K562 (cell line): Measurements from ENCODE around the gene ITGAD. TPM values are rescaled to one million over a fixed set of nuclear protein-coding genes. Genes with fewer than 3 reads are reported as not detected.

ENCODE experiments used
- ATAC-seq: fragments of 200-7000 bp; cut with Tn5 transposase; 3 replicates; pipeline ENCODE4 v1.9.1; 2020; ENCODE audit warnings: moderate library complexity
- BruUV-seq: library from RNA; stranded (reverse); fragments of 400-500 nt; replicated peaks from 2 replicates; lab custom pipeline; 2021; lab: Mats Ljungman, UMichigan
- CTCF ChIA-PET: fragments of 300-600 bp; formaldehyde crosslinking; extraction: SDS; loops from one replicate; lab custom pipeline; 2021; ENCODE audit warnings: low intra/inter-chr PET ratio; lab: Yijun Ruan, JAX
- POLR2A ChIA-PET: fragments of 300-600, 350-650 bp; sonication (Branson Sonifier 250); formaldehyde crosslinking; extraction: SDS; loops from one replicate; lab custom pipeline; 2021; ENCODE audit warnings: antibody characterized with exemption, inconsistent platforms; lab: Yijun Ruan, JAX
- DNase-seq, 4 experiments: peaks; one replicate each; pipeline versions ENCODE4 v3.0.0 to v3.0.0-alpha.2; 2011 to 2018; ENCODE audit warnings: low spot score in 3 of 4, mixed read lengths in 3 of 4; ENCODE audit errors: extremely low read depth in 1 of 4
- FAIRE-seq: peaks from 2 replicates; lab custom pipeline; 2011; peaks lifted over from hg19 to GRCh38; lab: Jason Lieb, UNC
- H2AFZ ChIP-seq: 2 replicates; pipeline ENCODE4 v1.6.0; 2011; ENCODE audit warnings: low read depth, low read length, control low read depth, inconsistent platforms
- H3K27ac ChIP-seq: fragments of 200-600 bp; 3 replicates; pipeline ENCODE4 v1.8.0; 2011; ENCODE audit warnings: low read depth, mild to moderate bottlenecking, control low read depth, inconsistent platforms, low read length, moderate library complexity, mixed read lengths; ENCODE audit errors: extremely low read depth
- H3K27me3 ChIP-seq, 2 experiments: fragments of 300-600 bp in 1 of 2; 2 replicates in 1 of 2; 3 replicates in 1 of 2; pipeline versions ENCODE4 v1.6.0 to v1.8.0; 2011; ENCODE audit warnings: inconsistent platforms in 2 of 2, low read length in 2 of 2, mild to moderate bottlenecking in 1 of 2, mixed read lengths in 1 of 2, moderate library complexity in 1 of 2; ENCODE audit not compliant: control insufficient read depth in 2 of 2, insufficient read depth in 2 of 2
- H3K36me3 ChIP-seq: fragments of 300-600 bp; 3 replicates; pipeline ENCODE4 v1.8.0; 2011; ENCODE audit warnings: mild to moderate bottlenecking, low read length, inconsistent platforms; ENCODE audit not compliant: control insufficient read depth, insufficient read depth
- H3K4me1 ChIP-seq, 2 experiments: fragments of 200-600 bp in 1 of 2; replicated peaks in 1 of 2; 2 replicates in 1 of 2; 3 replicates in 1 of 2; pipeline versions ENCODE4 v1.5.1 to v1.8.0; 2011; ENCODE audit warnings: inconsistent platforms in 2 of 2, low read length in 2 of 2, mild to moderate bottlenecking in 1 of 2, mixed read lengths in 1 of 2, moderate library complexity in 1 of 2; ENCODE audit not compliant: control insufficient read depth in 2 of 2, insufficient read depth in 2 of 2
- H3K4me2 ChIP-seq: 2 replicates; pipeline ENCODE4 v1.6.1; 2011; ENCODE audit warnings: low read length, control low read depth, inconsistent platforms, mixed read lengths; ENCODE audit not compliant: insufficient read depth
- H3K4me3 ChIP-seq: fragments of 200-600 bp; sonication (generic), shearing (Covaris generic); 2 replicates; pipeline ENCODE4 v1.5.1; 2016; ENCODE audit warnings: control low read depth, inconsistent platforms
- H3K79me2 ChIP-seq: fragments of 200-600 bp; 3 replicates; pipeline ENCODE4 v1.8.0; 2011; ENCODE audit warnings: low read length, inconsistent platforms; ENCODE audit not compliant: control insufficient read depth, insufficient read depth
- H3K9ac ChIP-seq, 2 experiments: 2 replicates each; pipeline versions ENCODE4 v1.6.0 to v1.6.1; 2011; ENCODE audit warnings: low read depth in 2 of 2, low read length in 2 of 2, control low read depth in 1 of 2, inconsistent platforms in 1 of 2, mild to moderate bottlenecking in 1 of 2, mixed read lengths in 1 of 2; ENCODE audit not compliant: insufficient read depth in 1 of 2
- H3K9me1 ChIP-seq: one replicate; pipeline ENCODE4 v1.6.0; 2011; ENCODE audit warnings: inconsistent platforms, mild to moderate bottlenecking, low read length, moderate library complexity; ENCODE audit not compliant: control insufficient read depth, insufficient read depth
- H3K9me3 ChIP-seq: replicated peaks from 2 replicates; pipeline ENCODE4 v1.5.1; 2011; ENCODE audit warnings: low read depth, low read length, inconsistent platforms; ENCODE audit not compliant: control insufficient read depth, insufficient read depth
- H4K20me1 ChIP-seq: replicated peaks from 2 replicates; pipeline ENCODE4 v1.6.1; 2011; ENCODE audit warnings: low read length, inconsistent platforms, mixed read lengths; ENCODE audit not compliant: control insufficient read depth, insufficient read depth
- CHD4 ChIP-seq: fragments of 200-600 bp; sonication (generic); IDR thresholded peaks from 3 replicates; pipeline ENCODE4 v1.6.1; 2012; ENCODE audit warnings: low read depth, mild to moderate bottlenecking, mixed read lengths, low read length, inconsistent platforms; ENCODE audit not compliant: insufficient read depth, insufficient replicate concordance, poor library complexity, severe bottlenecking
- KAT2B ChIP-seq: IDR thresholded peaks from one replicate; pipeline ENCODE4 v1.6.1; 2012; ENCODE audit warnings: low read depth, mild to moderate bottlenecking, control low read depth, inconsistent platforms, low read length, moderate library complexity
- MAFF ChIP-seq: IDR thresholded peaks from 2 replicates; pipeline ENCODE4 v1.6.1; 2012; ENCODE audit warnings: low read length, improper control_type of control experiment
- MAFG ChIP-seq: fragments of 450-650 bp; conservative IDR thresholded peaks from 2 replicates; pipeline ENCODE4 v1.6.1; 2016; ENCODE audit warnings: missing genetic modification characterization, missing compliant biosample characterization
- POLR2AphosphoS2 ChIP-seq: IDR thresholded peaks from 2 replicates; pipeline ENCODE4 v1.6.1; 2012; ENCODE audit warnings: low read length, improper control_type of control experiment
- RBM25 ChIP-seq: fragments of 200-400 bp; formaldehyde crosslinking; IDR thresholded peaks from 2 replicates; pipeline ENCODE4 v1.6.1; 2018; ENCODE audit warnings: low read length, low read depth, moderate library complexity; ENCODE audit not compliant: severe bottlenecking
- SMARCA4 ChIP-seq: fragments of 450-650 bp; IDR thresholded peaks from 2 replicates; pipeline ENCODE4 v1.6.1; 2016
- ZNF175 ChIP-seq: fragments of 200-800 bp; sonication (Bioruptor generic); IDR thresholded peaks from 2 replicates; pipeline ENCODE4 v1.6.1; 2016; ENCODE audit warnings: low read depth, mild to moderate bottlenecking, missing genetic modification characterization, missing compliant biosample characterization
- ZNF274 ChIP-seq: IDR thresholded peaks from 2 replicates; pipeline ENCODE4 v1.6.1; 2011; ENCODE audit warnings: low read depth, mild to moderate bottlenecking, low read length, moderate library complexity, borderline replicate concordance
- ZNF407 ChIP-seq: fragments of 450-650 bp; IDR thresholded peaks from 2 replicates; pipeline ENCODE4 v1.6.1; 2016; ENCODE audit warnings: low read depth
- ZSCAN32 ChIP-seq: fragments of 450-650 bp; formaldehyde crosslinking; IDR thresholded peaks from 2 replicates; pipeline ENCODE4 v1.4.0; 2020; ENCODE audit warnings: mild to moderate bottlenecking, moderate library complexity
- WGBS: fragments of 100-300 bp; shearing (Covaris generic); methylation state at CpG from one replicate; pipeline ENCODE4 v1.1.6; 2016; ENCODE audit warnings: low coverage, mixed read lengths; ENCODE audit not compliant: insufficient coverage; ENCODE audit errors: missing lambda C conversion rate; 5-methylcytosine and 5-hydroxymethylcytosine counted together
- in situ Hi-C: fragments of 300-500 bp; cut with MboI; formaldehyde crosslinking; loops from 4 replicates; pipeline ENCODE4 v1.15.0; 2018; ENCODE audit warnings: inconsistent platforms, mixed read lengths
- intact Hi-C: fragments of 100-400 bp; cut with micrococcal nuclease; formaldehyde crosslinking; loops from 2 replicates; pipeline ENCODE4 v1.14.2; 2022
- polyA plus RNA-seq, 8 experiments: library from polyadenylated mRNA; depleted of rRNA in 4 of 8; stranded (reverse) in 5 of 8; unstranded in 3 of 8; fragments of >200 nt; fragmentation: Nextera tagmentation in 2 of 8; fragmentation: Illumina TruSeq in 1 of 8; extraction: Ambion mirVana in 2 of 8; extraction: Trizol in 1 of 8; gene quantifications; 2 replicates each; pipeline versions ENCODE4 v1.2.1 to v1.2.3, GENCODE V29; 2011 to 2014; ENCODE audit warnings: inconsistent platforms in 1 of 8, missing spikeins in 1 of 8
- total RNA-seq, 7 experiments: library from RNA; depleted of rRNA in 6 of 7; stranded (reverse); fragments of >200 nt in 6 of 7; fragmentation: Illumina TruSeq in 2 of 7; extraction: Trizol in 2 of 7; gene quantifications; 2 replicates each; pipeline versions ENCODE4 v1.2.1 to v1.2.3, GENCODE V29; 2011 to 2021; ENCODE audit warnings: low replicate concordance in 1 of 7

The ITGAD gene
- total and polyA plus RNA-seq, 9 of the 15 experiments (the other 6 are each of a cell fraction or from before 2014, with no cell fraction given) = not detected

- Histone ChIP-seq H2AFZ (peak overlapping the region; percentile 28; the same call in 1 of the 2 replicates), H3K4me2 (peak overlapping the region; percentile 51), H3K36me3 (peaks cover 19% of the 10 kb centered on the region; the same call in 1 of the 3 replicates), H3K27ac (peak overlapping the region; percentile 71; the same call in 2 of the 3 replicates), H3K4me1 (peaks cover 53 to 57% of the 10 kb centered on the region in 2 experiments), H3K27me3 (no peaks in the 10 kb centered on the region), H3K9me1 (no peaks in the 10 kb centered on the region), H4K20me1 (no peaks in the 10 kb centered on the region; the same call in 1 of the 2 replicates), H3K4me3 (no peak overlapping the region), H3K9ac (peak overlapping the region; percentile 18 to 44; a peak in 2 of 4 replicates), H3K79me2 (peaks cover 36% of the 10 kb centered on the region), H3K9me3 (no peaks in the 10 kb centered on the region)
- POLR2A ChIA-PET = interaction anchor here (0.6 to 1.5 kb wide), 6 partner anchors 10 to 302 kb away, joined by 3 to 7 read pairs (median 4); partner anchors contain the start of genes FUS and ZNF843
- DNase-seq = peak; percentile 37 to 72 (median 56)
- WGBS = 0% methylated on average over 3 of the region's 3 CpGs
- peak; percentile 49 for ATAC-seq
- CTCF ChIA-PET = interaction anchor here (0.7 kb wide), 1 partner anchor 245 kb away, joined by 3 read pairs; no protein-coding TSS in a partner anchor
- intact Hi-C loops = loop anchor here (2.0 to 10.0 kb wide), 4 partner anchors 50 to 498 kb away; partner anchors contain the start of gene SETD1A
- BruUV-seq = no TSS peak
- in situ Hi-C loops = loop anchor here (10.0 kb wide), 1 partner anchor 242 kb away; no protein-coding TSS in a partner anchor
- peak; percentile 70 for FAIRE-seq
- TF ChIP-seq MAFF = peak; percentile 21; the same call in 1 of the 2 replicates
- peak; percentile 52 for TF ChIP-seq SMARCA4
- TF ChIP-seq ZNF274 = no peak
- no peak for TF ChIP-seq ZNF407
- no peak for TF ChIP-seq KAT2B
- TF ChIP-seq POLR2AphosphoS2 = 0 out of 2 replicates have a peak, but pooled peaks have one; percentile 5
- TF ChIP-seq RBM25 = no peak
- no peak for TF ChIP-seq ZNF175 (CRISPR knock-in tag)
- TF ChIP-seq ZSCAN32 = no peak
- no peak for TF ChIP-seq CHD4
- TF ChIP-seq MAFG (tag) = peak; percentile 61
These were observed 59.5 kb downstream of the ITGAD start for GRCh38 chr16:31452631-31453106.
